Ishikawa (cell line): ENCODE results near the gene ARHGAP26.

Experiments used
- CEBPB ChIP-seq: IDR thresholded peaks from 2 replicates; pipeline ENCODE4 v1.6.1; 2012
- CREB1 ChIP-seq: IDR thresholded peaks from 2 replicates; pipeline ENCODE4 v1.6.1; 2012; ENCODE audit warnings: low read depth
- EP300 ChIP-seq: IDR thresholded peaks from 2 replicates; pipeline ENCODE4 v1.6.1; 2012; ENCODE audit warnings: borderline replicate concordance
- FOXM1 ChIP-seq: IDR thresholded peaks from 2 replicates; pipeline ENCODE4 v1.6.1; 2012; ENCODE audit warnings: low read depth, borderline replicate concordance
- REST ChIP-seq: IDR thresholded peaks from 2 replicates; pipeline ENCODE4 v1.6.1; 2012; ENCODE audit warnings: low read depth, mild to moderate bottlenecking

- TF ChIP-seq CEBPB (no peak), CREB1 (no peak), REST (no peak), FOXM1 (no peak), EP300 (no peak)
Measured at GRCh38 chr5:143156572-143156971, 386.4 kb downstream of the ARHGAP26 start.
